HepG2 (cell line): ENCODE data around the gene PPM1G. TPM values are rescaled to one million over a fixed set of nuclear protein-coding genes. Genes with fewer than 3 reads are reported as not detected.

Experiments
- HCFC1 ChIP-seq: fragments of 150-350 bp; IDR thresholded peaks from 2 replicates; pipeline ENCODE4 v1.6.1; 2014; ENCODE audit warnings: low read depth, low read length
- MBNL3 ChIP-seq: fragments of 250-450 bp; sonication (Bioruptor Pico); conservative IDR thresholded peaks from 2 replicates; pipeline ENCODE4 v1.8.0; 2022; ENCODE audit warnings: mild to moderate bottlenecking, inconsistent platforms
- PITX1 ChIP-seq: sonication (generic); formaldehyde crosslinking; IDR thresholded peaks from 2 replicates; pipeline ENCODE4 v1.5.1; 2020; ENCODE audit warnings: mild to moderate bottlenecking, missing genetic modification reagents
- RBFOX2 ChIP-seq: fragments of 200-400 bp; formaldehyde crosslinking; IDR thresholded peaks from 2 replicates; pipeline ENCODE4 v1.6.1; 2017; ENCODE audit warnings: low read depth, mild to moderate bottlenecking, low read length
- SIX4 ChIP-seq: sonication (generic); formaldehyde crosslinking; IDR thresholded peaks from 2 replicates; pipeline ENCODE4 v1.4.0; 2020; ENCODE audit warnings: missing genetic modification reagents
- SNAI1 ChIP-seq: sonication (generic); formaldehyde crosslinking; IDR thresholded peaks from 2 replicates; pipeline ENCODE4 v1.5.0; 2020; ENCODE audit warnings: mild to moderate bottlenecking, missing genetic modification reagents, borderline replicate concordance
- SOX13 ChIP-seq, 3 experiments: fragments of 450-650 bp in 1 of 3; sonication (generic) in 1 of 3; formaldehyde crosslinking in 1 of 3; IDR thresholded peaks in 2 of 3; conservative IDR thresholded peaks in 1 of 3; 2 replicates each; pipeline versions ENCODE4 v1.5.0 to v1.6.1; 2016 to 2020; ENCODE audit warnings: antibody characterized with exemption in 1 of 3, mild to moderate bottlenecking in 1 of 3, missing compliant biosample characterization in 1 of 3, missing genetic modification reagents in 1 of 3, moderate library complexity in 1 of 3
- SRF ChIP-seq: IDR thresholded peaks from 2 replicates; pipeline ENCODE4 v1.6.1; 2011; ENCODE audit warnings: mild to moderate bottlenecking, low read depth, low read length, moderate library complexity
- TP53 ChIP-seq: sonication (generic); formaldehyde crosslinking; conservative IDR thresholded peaks from 2 replicates; pipeline ENCODE4 v1.4.0; 2020; ENCODE audit warnings: missing genetic modification reagents
- ZNF160 ChIP-seq: sonication (generic); formaldehyde crosslinking; IDR thresholded peaks from 2 replicates; pipeline ENCODE4 v1.8.0; 2022; ENCODE audit warnings: mild to moderate bottlenecking, inconsistent platforms, missing genetic modification reagents
- ZNF205 ChIP-seq: IDR thresholded peaks from 2 replicates; pipeline ENCODE4 v1.6.1; 2018; ENCODE audit warnings: missing biosample characterization, missing genetic modification reagents
- ZNF225 ChIP-seq: sonication (generic); formaldehyde crosslinking; IDR thresholded peaks from 2 replicates; pipeline ENCODE4 v1.4.0; 2020; ENCODE audit warnings: mild to moderate bottlenecking, missing genetic modification reagents
- ZNF263 ChIP-seq: sonication (generic); formaldehyde crosslinking; IDR thresholded peaks from 2 replicates; pipeline ENCODE4 v1.4.0; 2020; ENCODE audit warnings: missing genetic modification reagents
- ZNF34 ChIP-seq: sonication (generic); formaldehyde crosslinking; IDR thresholded peaks from 2 replicates; pipeline ENCODE4 v1.4.0; 2020; ENCODE audit warnings: mild to moderate bottlenecking, missing genetic modification reagents, borderline replicate concordance
- ZNF44 ChIP-seq: sonication (generic); formaldehyde crosslinking; IDR thresholded peaks from 2 replicates; pipeline ENCODE4 v1.5.1; 2020; ENCODE audit warnings: mild to moderate bottlenecking, missing genetic modification reagents
- ZNF446 ChIP-seq: sonication (generic); formaldehyde crosslinking; IDR thresholded peaks from 2 replicates; pipeline ENCODE4 v1.5.0; 2020; ENCODE audit warnings: mild to moderate bottlenecking, missing genetic modification reagents
- ZNF841 ChIP-seq: sonication (generic); formaldehyde crosslinking; IDR thresholded peaks from 2 replicates; pipeline ENCODE4 v1.8.1; 2023; ENCODE audit warnings: missing genetic modification reagents, borderline replicate concordance
- ZNF878 ChIP-seq: sonication (generic); formaldehyde crosslinking; IDR thresholded peaks from 2 replicates; pipeline ENCODE4 v1.8.1; 2023; ENCODE audit warnings: mild to moderate bottlenecking, missing genetic modification reagents, moderate library complexity
- polyA plus RNA-seq, 8 experiments: library from polyadenylated mRNA; depleted of rRNA in 3 of 8; stranded (reverse) in 7 of 8; unstranded in 1 of 8; fragments of >200 nt; fragmentation: Illumina TruSeq in 4 of 8; extraction: Trizol in 4 of 8; gene quantifications; 2 replicates each; pipeline versions ENCODE4 v1.2.1 to v1.2.3, GENCODE V29; 2011 to 2016; ENCODE audit warnings: low read depth in 4 of 8, missing spikeins in 1 of 8, mixed read lengths in 1 of 8; ENCODE audit not compliant: insufficient read depth in 1 of 8
- total RNA-seq, 5 experiments: library from RNA; depleted of rRNA; stranded (reverse); fragments of >200 nt; fragmentation: Illumina TruSeq; extraction: Trizol; gene quantifications; 2 replicates each; pipeline ENCODE4 v1.2.3, GENCODE V29; 2016; ENCODE audit warnings: low read depth in 1 of 5
- TF ChIP-seq, protein P1 (sequence below): sonication (generic); formaldehyde crosslinking; IDR thresholded peaks from 2 replicates; pipeline ENCODE4 v1.5.0; 2020; ENCODE audit warnings: missing genetic modification reagents
- TF ChIP-seq, protein P2 (sequence below): sonication (generic); formaldehyde crosslinking; IDR thresholded peaks from 2 replicates; pipeline ENCODE4 v1.8.1; 2022; ENCODE audit warnings: low read depth, mild to moderate bottlenecking, missing genetic modification reagents
- TF ChIP-seq, protein P3 (sequence below): sonication (generic); formaldehyde crosslinking; IDR thresholded peaks from 2 replicates; pipeline ENCODE4 v1.5.1; 2020; ENCODE audit warnings: missing genetic modification reagents, mild to moderate bottlenecking, borderline replicate concordance
- TF ChIP-seq, protein P4 (sequence below): sonication (generic); formaldehyde crosslinking; IDR thresholded peaks from 2 replicates; pipeline ENCODE4 v1.4.0; 2020; ENCODE audit warnings: mild to moderate bottlenecking, low read depth, missing genetic modification reagents

PPM1G gene
- total and polyA plus RNA-seq, 2 of the 13 experiments (the other 11 are each of a cell fraction or from before 2014, with no cell fraction given): 58.2 to 213 TPM

DNA sequence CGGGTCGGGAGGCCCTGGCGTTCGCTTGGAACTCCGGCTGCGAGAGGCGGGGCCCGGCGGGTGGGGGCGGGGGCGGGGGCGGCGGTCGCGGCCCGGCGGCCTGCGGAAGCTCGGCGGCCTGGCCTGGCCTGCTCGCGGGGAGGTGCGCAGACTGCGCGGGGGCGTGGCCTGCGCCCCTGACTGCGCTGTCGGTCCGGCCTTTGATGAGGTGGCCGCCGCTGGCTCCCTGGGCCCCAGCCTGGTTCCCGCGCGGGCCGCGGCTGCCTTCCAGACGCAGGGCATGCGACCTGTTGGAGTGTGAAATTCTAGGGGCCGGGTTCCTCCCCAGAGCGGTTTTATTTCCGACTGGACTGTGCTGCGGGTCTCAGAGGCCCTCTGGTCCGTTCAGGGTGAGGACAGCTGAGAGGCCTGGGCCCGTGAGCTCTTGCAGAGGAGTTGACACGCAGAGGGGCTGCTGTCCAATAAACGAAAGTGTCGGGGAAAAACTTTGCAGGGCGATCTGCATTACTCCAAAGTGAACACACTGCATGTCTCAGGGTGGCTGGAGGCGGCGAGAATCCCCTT lies 19.7 kb upstream of the PPM1G start (continued):
- TF ChIP-seq, protein P1, sequence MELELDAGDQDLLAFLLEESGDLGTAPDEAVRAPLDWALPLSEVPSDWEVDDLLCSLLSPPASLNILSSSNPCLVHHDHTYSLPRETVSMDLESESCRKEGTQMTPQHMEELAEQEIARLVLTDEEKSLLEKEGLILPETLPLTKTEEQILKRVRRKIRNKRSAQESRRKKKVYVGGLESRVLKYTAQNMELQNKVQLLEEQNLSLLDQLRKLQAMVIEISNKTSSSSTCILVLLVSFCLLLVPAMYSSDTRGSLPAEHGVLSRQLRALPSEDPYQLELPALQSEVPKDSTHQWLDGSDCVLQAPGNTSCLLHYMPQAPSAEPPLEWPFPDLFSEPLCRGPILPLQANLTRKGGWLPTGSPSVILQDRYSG (CRISPR knock-in tag): peak; percentile 92
- TF ChIP-seq PITX1 (CRISPR knock-in tag) (peak; percentile 12; the same call in 1 of the 2 replicates), ZNF44 (CRISPR knock-in tag) (no peak), ZNF841 (CRISPR knock-in tag) (no peak), TP53 (CRISPR knock-in tag) (peak; percentile 55; the same call in 1 of the 2 replicates), RBFOX2 (no peak), SRF (no peak), MBNL3 (CRISPR knock-in tag) (no peak), SNAI1 (CRISPR knock-in tag) (0 out of 2 replicates have a peak, but pooled peaks have one; percentile 65), ZNF160 (CRISPR knock-in tag) (no peak; the same call in 1 of the 2 replicates), HCFC1 (no peak), ZNF878 (CRISPR knock-in tag) (no peak), SOX13 (IDR thresholded peaks at IDR 0.05) (no peak; the same call in 1 of the 2 replicates), SOX13 (CRISPR knock-in tag; conservative IDR thresholded peaks at IDR 0.05 in 1 of 2, IDR thresholded peaks at IDR 0.05 in 1 of 2) (peak; percentile 55 to 87; a peak in 3 of 4 replicates), ZNF205 (no peak), ZNF225 (0 out of 2 replicates have a peak, but pooled peaks have one; percentile 6), ZNF446 (CRISPR knock-in tag) (no peak), SIX4 (CRISPR knock-in tag) (no peak), ZNF263 (CRISPR knock-in tag) (0 out of 2 replicates have a peak, but pooled peaks have one; percentile 16), ZNF34 (CRISPR knock-in tag) (peak; percentile 87; the same call in 1 of the 2 replicates)
- TF ChIP-seq, protein P2, sequence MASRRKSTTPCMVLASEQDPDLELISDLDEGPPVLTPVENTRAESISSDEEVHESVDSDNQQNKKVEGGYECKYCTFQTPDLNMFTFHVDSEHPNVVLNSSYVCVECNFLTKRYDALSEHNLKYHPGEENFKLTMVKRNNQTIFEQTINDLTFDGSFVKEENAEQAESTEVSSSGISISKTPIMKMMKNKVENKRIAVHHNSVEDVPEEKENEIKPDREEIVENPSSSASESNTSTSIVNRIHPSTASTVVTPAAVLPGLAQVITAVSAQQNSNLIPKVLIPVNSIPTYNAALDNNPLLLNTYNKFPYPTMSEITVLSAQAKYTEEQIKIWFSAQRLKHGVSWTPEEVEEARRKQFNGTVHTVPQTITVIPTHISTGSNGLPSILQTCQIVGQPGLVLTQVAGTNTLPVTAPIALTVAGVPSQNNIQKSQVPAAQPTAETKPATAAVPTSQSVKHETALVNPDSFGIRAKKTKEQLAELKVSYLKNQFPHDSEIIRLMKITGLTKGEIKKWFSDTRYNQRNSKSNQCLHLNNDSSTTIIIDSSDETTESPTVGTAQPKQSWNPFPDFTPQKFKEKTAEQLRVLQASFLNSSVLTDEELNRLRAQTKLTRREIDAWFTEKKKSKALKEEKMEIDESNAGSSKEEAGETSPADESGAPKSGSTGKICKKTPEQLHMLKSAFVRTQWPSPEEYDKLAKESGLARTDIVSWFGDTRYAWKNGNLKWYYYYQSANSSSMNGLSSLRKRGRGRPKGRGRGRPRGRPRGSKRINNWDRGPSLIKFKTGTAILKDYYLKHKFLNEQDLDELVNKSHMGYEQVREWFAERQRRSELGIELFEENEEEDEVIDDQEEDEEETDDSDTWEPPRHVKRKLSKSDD (CRISPR knock-in tag): 0 out of 2 replicates have a peak, but pooled peaks have one; percentile 25
- TF ChIP-seq, protein P3, sequence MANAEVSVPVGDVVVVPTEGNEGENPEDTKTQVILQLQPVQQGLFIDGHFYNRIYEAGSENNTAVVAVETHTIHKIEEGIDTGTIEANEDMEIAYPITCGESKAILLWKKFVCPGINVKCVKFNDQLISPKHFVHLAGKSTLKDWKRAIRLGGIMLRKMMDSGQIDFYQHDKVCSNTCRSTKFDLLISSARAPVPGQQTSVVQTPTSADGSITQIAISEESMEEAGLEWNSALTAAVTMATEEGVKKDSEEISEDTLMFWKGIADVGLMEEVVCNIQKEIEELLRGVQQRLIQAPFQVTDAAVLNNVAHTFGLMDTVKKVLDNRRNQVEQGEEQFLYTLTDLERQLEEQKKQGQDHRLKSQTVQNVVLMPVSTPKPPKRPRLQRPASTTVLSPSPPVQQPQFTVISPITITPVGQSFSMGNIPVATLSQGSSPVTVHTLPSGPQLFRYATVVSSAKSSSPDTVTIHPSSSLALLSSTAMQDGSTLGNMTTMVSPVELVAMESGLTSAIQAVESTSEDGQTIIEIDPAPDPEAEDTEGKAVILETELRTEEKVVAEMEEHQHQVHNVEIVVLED: no peak
- TF ChIP-seq, protein P4, sequence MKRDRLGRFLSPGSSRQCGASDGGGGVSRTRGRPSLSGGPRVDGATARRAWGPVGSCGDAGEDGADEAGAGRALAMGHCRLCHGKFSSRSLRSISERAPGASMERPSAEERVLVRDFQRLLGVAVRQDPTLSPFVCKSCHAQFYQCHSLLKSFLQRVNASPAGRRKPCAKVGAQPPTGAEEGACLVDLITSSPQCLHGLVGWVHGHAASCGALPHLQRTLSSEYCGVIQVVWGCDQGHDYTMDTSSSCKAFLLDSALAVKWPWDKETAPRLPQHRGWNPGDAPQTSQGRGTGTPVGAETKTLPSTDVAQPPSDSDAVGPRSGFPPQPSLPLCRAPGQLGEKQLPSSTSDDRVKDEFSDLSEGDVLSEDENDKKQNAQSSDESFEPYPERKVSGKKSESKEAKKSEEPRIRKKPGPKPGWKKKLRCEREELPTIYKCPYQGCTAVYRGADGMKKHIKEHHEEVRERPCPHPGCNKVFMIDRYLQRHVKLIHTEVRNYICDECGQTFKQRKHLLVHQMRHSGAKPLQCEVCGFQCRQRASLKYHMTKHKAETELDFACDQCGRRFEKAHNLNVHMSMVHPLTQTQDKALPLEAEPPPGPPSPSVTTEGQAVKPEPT (CRISPR knock-in tag): no peak; the same call in 1 of the 2 replicates
